MM.1S (cell line): Measurements from ENCODE around the gene ODAD4.

Experiments used
- EZH2phosphoT487 ChIP-seq: fragments of 300-600 bp; sonication (generic); IDR thresholded peaks from 2 replicates; pipeline ENCODE4 v1.6.1; 2018; ENCODE audit warnings: antibody characterized with exemption, low read length
- TF ChIP-seq, protein P1 (sequence below): fragments of 300-600 bp; sonication (generic); IDR thresholded peaks from 2 replicates; pipeline ENCODE4 v1.5.1; 2016; ENCODE audit warnings: antibody characterized with exemption, low read length, mixed read lengths

DNA sequence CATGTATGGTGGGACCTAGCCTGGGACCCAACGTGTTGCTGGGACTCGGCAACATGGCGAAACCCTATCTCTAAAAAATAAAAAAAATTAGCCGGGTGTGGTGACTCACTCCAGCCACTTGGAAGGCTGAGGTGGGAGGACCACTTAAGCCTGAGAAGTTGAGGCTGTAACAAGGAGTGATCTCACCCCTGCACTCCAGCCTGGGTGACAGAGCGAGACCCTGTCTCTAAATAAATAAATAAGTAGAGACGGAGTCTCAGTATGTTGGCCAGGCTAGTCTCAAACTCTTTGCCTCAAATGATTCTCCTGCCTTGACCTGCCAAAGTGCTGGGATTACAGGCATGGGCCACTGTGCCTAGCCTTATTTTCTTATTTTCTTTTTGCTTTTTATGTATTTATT lies 26.1 kb downstream of the ODAD4 start:
- no peak for TF ChIP-seq EZH2phosphoT487
- TF ChIP-seq, protein P1, sequence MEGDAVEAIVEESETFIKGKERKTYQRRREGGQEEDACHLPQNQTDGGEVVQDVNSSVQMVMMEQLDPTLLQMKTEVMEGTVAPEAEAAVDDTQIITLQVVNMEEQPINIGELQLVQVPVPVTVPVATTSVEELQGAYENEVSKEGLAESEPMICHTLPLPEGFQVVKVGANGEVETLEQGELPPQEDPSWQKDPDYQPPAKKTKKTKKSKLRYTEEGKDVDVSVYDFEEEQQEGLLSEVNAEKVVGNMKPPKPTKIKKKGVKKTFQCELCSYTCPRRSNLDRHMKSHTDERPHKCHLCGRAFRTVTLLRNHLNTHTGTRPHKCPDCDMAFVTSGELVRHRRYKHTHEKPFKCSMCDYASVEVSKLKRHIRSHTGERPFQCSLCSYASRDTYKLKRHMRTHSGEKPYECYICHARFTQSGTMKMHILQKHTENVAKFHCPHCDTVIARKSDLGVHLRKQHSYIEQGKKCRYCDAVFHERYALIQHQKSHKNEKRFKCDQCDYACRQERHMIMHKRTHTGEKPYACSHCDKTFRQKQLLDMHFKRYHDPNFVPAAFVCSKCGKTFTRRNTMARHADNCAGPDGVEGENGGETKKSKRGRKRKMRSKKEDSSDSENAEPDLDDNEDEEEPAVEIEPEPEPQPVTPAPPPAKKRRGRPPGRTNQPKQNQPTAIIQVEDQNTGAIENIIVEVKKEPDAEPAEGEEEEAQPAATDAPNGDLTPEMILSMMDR = no peak
